Liver (tissue), 10 donors: Measurements from ENCODE around the gene KIF11. TPM values are rescaled to one million over a fixed set of nuclear protein-coding genes. Genes with fewer than 3 reads are reported as not detected.

Experiments
- DNase-seq: peaks from one replicate; pipeline ENCODE4 v3.0.0-alpha.2; 2017; ENCODE audit warnings: low spot score
- H3K27ac ChIP-seq, 2 donors: one replicate each; pipeline ENCODE4 v1.7.0; 2013; ENCODE audit warnings: inconsistent platforms in 2 of 2, low read length in 2 of 2, control low read depth in 1 of 2, low read depth in 1 of 2, mild to moderate bottlenecking in 1 of 2
- H3K27me3 ChIP-seq, 4 donors: one replicate each; pipeline versions ENCODE4 v1.6.1 to v1.7.0; 2013; ENCODE audit warnings: low read length in 3 of 4, inconsistent platforms in 1 of 4, mild to moderate bottlenecking in 1 of 4, moderate library complexity in 1 of 4; ENCODE audit not compliant: control insufficient read depth in 4 of 4, insufficient read depth in 4 of 4
- H3K36me3 ChIP-seq, 4 donors: one replicate each; pipeline versions ENCODE4 v1.6.1 to v1.7.0; 2013; ENCODE audit warnings: low read length in 3 of 4, mild to moderate bottlenecking in 3 of 4, low read depth in 1 of 4, moderate library complexity in 1 of 4; ENCODE audit not compliant: control insufficient read depth in 4 of 4, insufficient read depth in 3 of 4
- H3K4me1 ChIP-seq, 4 donors: one replicate each; pipeline versions ENCODE4 v1.6.1 to v1.7.0; 2013; ENCODE audit warnings: low read length in 3 of 4, mild to moderate bottlenecking in 3 of 4, moderate library complexity in 1 of 4; ENCODE audit not compliant: control insufficient read depth in 4 of 4, insufficient read depth in 4 of 4
- H3K4me3 ChIP-seq, 3 donors: one replicate each; pipeline versions ENCODE4 v1.6.1 to v1.7.0; 2013; ENCODE audit warnings: low read length in 3 of 3, control low read depth in 1 of 3, low read depth in 1 of 3, mild to moderate bottlenecking in 1 of 3
- H3K9ac ChIP-seq, 2 donors: one replicate each; pipeline ENCODE4 v1.7.0; 2013; ENCODE audit warnings: low read length in 2 of 2, mild to moderate bottlenecking in 2 of 2, moderate library complexity in 2 of 2, control low read depth in 1 of 2, low read depth in 1 of 2
- H3K9me3 ChIP-seq, 4 donors: one replicate each; pipeline versions ENCODE4 v1.6.1 to v1.7.0; 2013; ENCODE audit warnings: low read length in 3 of 4; ENCODE audit not compliant: control insufficient read depth in 4 of 4
- EGR1 ChIP-seq, 2 donors: IDR thresholded peaks; 2 replicates each; pipeline ENCODE4 v1.6.1; 2016 to 2018; ENCODE audit warnings: antibody characterized with exemption in 2 of 2, low read depth in 2 of 2
- FOXA1 ChIP-seq: IDR thresholded peaks from 2 replicates; pipeline ENCODE4 v1.6.1; 2016; ENCODE audit warnings: antibody characterized with exemption
- FOXA2 ChIP-seq: IDR thresholded peaks from 2 replicates; pipeline ENCODE4 v1.6.1; 2016; ENCODE audit warnings: antibody characterized with exemption
- GABPA ChIP-seq, 2 donors: IDR thresholded peaks in 1 of 2; conservative IDR thresholded peaks in 1 of 2; 2 replicates each; pipeline ENCODE4 v1.6.1; 2016; ENCODE audit warnings: antibody characterized with exemption in 2 of 2, mild to moderate bottlenecking in 1 of 2, moderate library complexity in 1 of 2
- HNF4A ChIP-seq, 2 donors: conservative IDR thresholded peaks; 2 replicates each; pipeline ENCODE4 v1.6.1; 2016; ENCODE audit warnings: antibody characterized with exemption in 2 of 2, mild to moderate bottlenecking in 2 of 2
- HNF4G ChIP-seq: IDR thresholded peaks from 2 replicates; pipeline ENCODE4 v1.6.1; 2016; ENCODE audit warnings: antibody characterized with exemption
- JUND ChIP-seq, 2 donors: IDR thresholded peaks; 2 replicates each; pipeline ENCODE4 v1.6.1; 2016; ENCODE audit warnings: antibody characterized with exemption in 2 of 2
- NR2F2 ChIP-seq: IDR thresholded peaks from 2 replicates; pipeline ENCODE4 v1.6.1; 2016; ENCODE audit warnings: antibody characterized with exemption
- RAD21 ChIP-seq, 2 donors: IDR thresholded peaks; 2 replicates each; pipeline ENCODE4 v1.6.1; 2016; ENCODE audit warnings: antibody characterized with exemption in 2 of 2, mild to moderate bottlenecking in 2 of 2
- RXRA ChIP-seq, 2 donors: IDR thresholded peaks; 2 replicates each; pipeline ENCODE4 v1.6.1; 2017 to 2018; ENCODE audit warnings: antibody characterized with exemption in 2 of 2, mild to moderate bottlenecking in 1 of 2
- SP1 ChIP-seq: IDR thresholded peaks from 2 replicates; pipeline ENCODE4 v1.6.1; 2018; ENCODE audit warnings: antibody characterized with exemption, mild to moderate bottlenecking
- TAF1 ChIP-seq: conservative IDR thresholded peaks from 2 replicates; pipeline ENCODE4 v1.6.1; 2016; ENCODE audit warnings: antibody characterized with exemption, mild to moderate bottlenecking
- YY1 ChIP-seq: IDR thresholded peaks from 2 replicates; pipeline ENCODE4 v1.6.1; 2016; ENCODE audit warnings: antibody characterized with exemption, mild to moderate bottlenecking
- WGBS: extraction: QIAGEN DNeasy Blood & Tissue Kit; methylation state at CpG from one replicate; pipeline ENCODE4 v1.1.7; 2013; 5-methylcytosine and 5-hydroxymethylcytosine counted together
- polyA plus RNA-seq, 2 donors: library from polyadenylated mRNA; stranded (reverse) in 1 of 2; unstranded in 1 of 2; fragments of 200-250 nt in 1 of 2; fragments of >200 nt in 1 of 2; fragmentation: Nextera tagmentation in 1 of 2; extraction: Ambion mirVana in 1 of 2; gene quantifications; one replicate each; pipeline versions ENCODE4 v1.2.1 to v1.2.3, GENCODE V29; 2013 to 2015
- small RNA-seq: library from RNA; depleted of rRNA; stranded (forward); fragments of <200 nt; gene quantifications from one replicate; pipeline ENCODE3, GENCODE V24; 2014
- total RNA-seq, 2 donors: library from RNA; depleted of rRNA; stranded (reverse); fragments of >200 nt; gene quantifications; one replicate each; pipeline ENCODE4 v1.2.3, GENCODE V29; 2014
- TF ChIP-seq, protein P1 (sequence below): IDR thresholded peaks from 2 replicates; pipeline ENCODE4 v1.6.1; 2016; ENCODE audit warnings: antibody characterized with exemption
- TF ChIP-seq, protein P2 (sequence below): IDR thresholded peaks from 2 replicates; pipeline ENCODE4 v1.6.1; 2016; ENCODE audit warnings: antibody characterized with exemption
- TF ChIP-seq, protein P3 (sequence below): IDR thresholded peaks from 2 replicates; pipeline ENCODE4 v1.6.1; 2016; ENCODE audit warnings: antibody characterized with exemption, mild to moderate bottlenecking
- TF ChIP-seq, protein P4 (sequence below): IDR thresholded peaks from 2 replicates; pipeline ENCODE4 v1.6.1; 2016; ENCODE audit warnings: antibody characterized with exemption
- TF ChIP-seq, protein P5 (sequence below): fragments of 150-350 bp; IDR thresholded peaks from 2 replicates; pipeline ENCODE4 v1.5.1; 2017; ENCODE audit warnings: improper control_type of control experiment, low read depth, low read length; ENCODE audit not compliant: missing input control
- donor health status: healthy.
- donor health status: healthy.
- donor health status: healthy.
- donor health status: healthy.
- donor health status: healthy.

The KIF11 gene
- total and polyA plus RNA-seq, 4 donors = 0.25 to 29.2 (median 0.58) TPM

DNA sequence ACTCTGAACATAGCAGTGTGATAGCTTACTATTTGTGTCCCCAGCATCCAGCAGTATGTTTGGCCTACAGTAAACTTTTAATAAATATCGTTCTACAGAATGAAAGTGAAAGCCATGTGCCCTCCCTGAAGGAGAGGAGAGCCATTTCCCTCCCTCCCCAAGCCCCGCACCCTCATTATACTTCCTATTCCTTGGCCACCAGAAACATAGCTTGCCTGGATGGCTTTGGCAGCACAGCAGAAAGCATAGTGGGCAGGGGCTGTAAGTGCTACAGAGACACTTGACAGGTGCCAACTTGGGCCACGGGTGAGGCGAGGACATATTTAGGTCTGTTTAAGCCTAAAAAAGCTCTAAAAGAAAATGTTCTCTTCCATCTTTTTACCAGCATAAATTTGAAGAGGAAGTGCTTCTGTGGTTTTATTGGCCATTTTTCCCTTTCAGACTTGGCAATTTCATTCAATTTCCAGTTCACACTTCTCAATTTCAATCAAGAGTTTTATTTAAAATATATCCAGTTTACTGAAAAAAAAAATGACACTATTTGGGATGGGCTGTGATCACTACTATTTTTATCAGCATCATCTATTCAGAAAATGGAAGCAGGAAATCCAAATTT, 109.5 kb downstream of the KIF11 start:
- peaks cover 10 to 28% (median 16%) of the 10 kb centered on the region in 4 donors for H3K4me1 ChIP-seq
- WGBS = 53% methylated on average over 4 of the region's 4 CpGs

More for the DNA sequence above, 109.5 kb downstream of the KIF11 start:
- Histone ChIP-seq H3K4me3 (no peak overlapping the region), H3K36me3 (no peaks in the 10 kb centered on the region), H3K9ac (no peak overlapping the region), H3K27me3 (no peaks in the 10 kb centered on the region), H3K27ac (no peak overlapping the region), H3K9me3 (no peaks in the 10 kb centered on the region)
- no peak for TF ChIP-seq SP1
- TF ChIP-seq HNF4G = no peak
- no peak for TF ChIP-seq RXRA (IDR thresholded peaks at IDR 0.05)
- no peak for TF ChIP-seq EGR1 (IDR thresholded peaks at IDR 0.05; ENCODE audit: low read depth in 2 of 2)
- TF ChIP-seq, protein P1, sequence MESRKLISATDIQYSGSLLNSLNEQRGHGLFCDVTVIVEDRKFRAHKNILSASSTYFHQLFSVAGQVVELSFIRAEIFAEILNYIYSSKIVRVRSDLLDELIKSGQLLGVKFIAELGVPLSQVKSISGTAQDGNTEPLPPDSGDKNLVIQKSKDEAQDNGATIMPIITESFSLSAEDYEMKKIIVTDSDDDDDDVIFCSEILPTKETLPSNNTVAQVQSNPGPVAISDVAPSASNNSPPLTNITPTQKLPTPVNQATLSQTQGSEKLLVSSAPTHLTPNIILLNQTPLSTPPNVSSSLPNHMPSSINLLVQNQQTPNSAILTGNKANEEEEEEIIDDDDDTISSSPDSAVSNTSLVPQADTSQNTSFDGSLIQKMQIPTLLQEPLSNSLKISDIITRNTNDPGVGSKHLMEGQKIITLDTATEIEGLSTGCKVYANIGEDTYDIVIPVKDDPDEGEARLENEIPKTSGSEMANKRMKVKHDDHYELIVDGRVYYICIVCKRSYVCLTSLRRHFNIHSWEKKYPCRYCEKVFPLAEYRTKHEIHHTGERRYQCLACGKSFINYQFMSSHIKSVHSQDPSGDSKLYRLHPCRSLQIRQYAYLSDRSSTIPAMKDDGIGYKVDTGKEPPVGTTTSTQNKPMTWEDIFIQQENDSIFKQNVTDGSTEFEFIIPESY = no peak
- no peak for TF ChIP-seq GABPA (IDR thresholded peaks at IDR 0.05 in 1 of 2, conservative IDR thresholded peaks at IDR 0.05 in 1 of 2)
- TF ChIP-seq NR2F2 = no peak
- no peak for TF ChIP-seq JUND (IDR thresholded peaks at IDR 0.05)
- TF ChIP-seq YY1 = no peak
- TF ChIP-seq HNF4A (conservative IDR thresholded peaks at IDR 0.05) = no peak
- TF ChIP-seq, protein P2, sequence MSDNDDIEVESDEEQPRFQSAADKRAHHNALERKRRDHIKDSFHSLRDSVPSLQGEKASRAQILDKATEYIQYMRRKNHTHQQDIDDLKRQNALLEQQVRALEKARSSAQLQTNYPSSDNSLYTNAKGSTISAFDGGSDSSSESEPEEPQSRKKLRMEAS = no peak
- TF ChIP-seq, protein P3, sequence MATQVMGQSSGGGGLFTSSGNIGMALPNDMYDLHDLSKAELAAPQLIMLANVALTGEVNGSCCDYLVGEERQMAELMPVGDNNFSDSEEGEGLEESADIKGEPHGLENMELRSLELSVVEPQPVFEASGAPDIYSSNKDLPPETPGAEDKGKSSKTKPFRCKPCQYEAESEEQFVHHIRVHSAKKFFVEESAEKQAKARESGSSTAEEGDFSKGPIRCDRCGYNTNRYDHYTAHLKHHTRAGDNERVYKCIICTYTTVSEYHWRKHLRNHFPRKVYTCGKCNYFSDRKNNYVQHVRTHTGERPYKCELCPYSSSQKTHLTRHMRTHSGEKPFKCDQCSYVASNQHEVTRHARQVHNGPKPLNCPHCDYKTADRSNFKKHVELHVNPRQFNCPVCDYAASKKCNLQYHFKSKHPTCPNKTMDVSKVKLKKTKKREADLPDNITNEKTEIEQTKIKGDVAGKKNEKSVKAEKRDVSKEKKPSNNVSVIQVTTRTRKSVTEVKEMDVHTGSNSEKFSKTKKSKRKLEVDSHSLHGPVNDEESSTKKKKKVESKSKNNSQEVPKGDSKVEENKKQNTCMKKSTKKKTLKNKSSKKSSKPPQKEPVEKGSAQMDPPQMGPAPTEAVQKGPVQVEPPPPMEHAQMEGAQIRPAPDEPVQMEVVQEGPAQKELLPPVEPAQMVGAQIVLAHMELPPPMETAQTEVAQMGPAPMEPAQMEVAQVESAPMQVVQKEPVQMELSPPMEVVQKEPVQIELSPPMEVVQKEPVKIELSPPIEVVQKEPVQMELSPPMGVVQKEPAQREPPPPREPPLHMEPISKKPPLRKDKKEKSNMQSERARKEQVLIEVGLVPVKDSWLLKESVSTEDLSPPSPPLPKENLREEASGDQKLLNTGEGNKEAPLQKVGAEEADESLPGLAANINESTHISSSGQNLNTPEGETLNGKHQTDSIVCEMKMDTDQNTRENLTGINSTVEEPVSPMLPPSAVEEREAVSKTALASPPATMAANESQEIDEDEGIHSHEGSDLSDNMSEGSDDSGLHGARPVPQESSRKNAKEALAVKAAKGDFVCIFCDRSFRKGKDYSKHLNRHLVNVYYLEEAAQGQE = no peak
- TF ChIP-seq TAF1 = no peak
- TF ChIP-seq, protein P4, sequence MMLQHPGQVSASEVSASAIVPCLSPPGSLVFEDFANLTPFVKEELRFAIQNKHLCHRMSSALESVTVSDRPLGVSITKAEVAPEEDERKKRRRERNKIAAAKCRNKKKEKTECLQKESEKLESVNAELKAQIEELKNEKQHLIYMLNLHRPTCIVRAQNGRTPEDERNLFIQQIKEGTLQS = no peak
- TF ChIP-seq FOXA1 = no peak
- no peak for TF ChIP-seq RAD21 (IDR thresholded peaks at IDR 0.05)
- TF ChIP-seq, protein P5, sequence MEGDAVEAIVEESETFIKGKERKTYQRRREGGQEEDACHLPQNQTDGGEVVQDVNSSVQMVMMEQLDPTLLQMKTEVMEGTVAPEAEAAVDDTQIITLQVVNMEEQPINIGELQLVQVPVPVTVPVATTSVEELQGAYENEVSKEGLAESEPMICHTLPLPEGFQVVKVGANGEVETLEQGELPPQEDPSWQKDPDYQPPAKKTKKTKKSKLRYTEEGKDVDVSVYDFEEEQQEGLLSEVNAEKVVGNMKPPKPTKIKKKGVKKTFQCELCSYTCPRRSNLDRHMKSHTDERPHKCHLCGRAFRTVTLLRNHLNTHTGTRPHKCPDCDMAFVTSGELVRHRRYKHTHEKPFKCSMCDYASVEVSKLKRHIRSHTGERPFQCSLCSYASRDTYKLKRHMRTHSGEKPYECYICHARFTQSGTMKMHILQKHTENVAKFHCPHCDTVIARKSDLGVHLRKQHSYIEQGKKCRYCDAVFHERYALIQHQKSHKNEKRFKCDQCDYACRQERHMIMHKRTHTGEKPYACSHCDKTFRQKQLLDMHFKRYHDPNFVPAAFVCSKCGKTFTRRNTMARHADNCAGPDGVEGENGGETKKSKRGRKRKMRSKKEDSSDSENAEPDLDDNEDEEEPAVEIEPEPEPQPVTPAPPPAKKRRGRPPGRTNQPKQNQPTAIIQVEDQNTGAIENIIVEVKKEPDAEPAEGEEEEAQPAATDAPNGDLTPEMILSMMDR = no peak
- no peak for TF ChIP-seq FOXA2
- no peak for DNase-seq

Small RNA genes lying within 50 kb of the gene (small RNA-seq; reads per million reads assigned to genes)
- gene RN7SL644P = not detected

Other genes starting within 250 kb of the KIF11 start
- gene IDE, start 19.0 kb upstream of the KIF11 start, total RNA-seq = 10 to 100 TPM; 17.7 to 31.3 TPM
- gene IDE, start 19.0 kb upstream of the KIF11 start, polyA plus RNA-seq = 10 to 100 TPM in 1 of 2 donors, 1 to 10 TPM in 1; 9.4 to 12.8 TPM
- gene HHEX, start 96.8 kb downstream of the KIF11 start, total RNA-seq = 10 to 100 TPM; 16.2 to 34.8 TPM
- gene HHEX, start 96.8 kb downstream of the KIF11 start, polyA plus RNA-seq = 10 to 100 TPM; 33.5 to 42.2 TPM